HPDE6-E6E7 (cell line): ENCODE measurements around the gene SORL1.
A peak's percentile ranks its signal among the peaks of the same experiment; 100 is the strongest.

ENCODE experiments used
- DNase-seq: peaks from one replicate; pipeline ENCODE4 v3.0.0; 2011; ENCODE audit warnings: missing footprints; ENCODE audit errors: extremely low spot score

The SORL1 gene

GRCh38 chr11:121534131-121535093, 82.3 kb downstream of the SORL1 start:
- DNase-seq, result no peak

- DNase-seq, result no peak
Observed at GRCh38 chr11:121535129-121535796, 83.1 kb downstream of the SORL1 start.

- no peak for DNase-seq
Observed at GRCh38 chr11:121536126-121536525, 84.0 kb downstream of the SORL1 start.

- DNase-seq, result no peak
Observed at GRCh38 chr11:121538054-121538453, 85.9 kb downstream of the SORL1 start.

- no peak for DNase-seq
Observed at GRCh38 chr11:121539000-121539399, 86.9 kb downstream of the SORL1 start.

GRCh38 chr11:121540627-121541026, 88.5 kb downstream of the SORL1 start:
- peak; percentile 54 for DNase-seq

- no peak for DNase-seq
Observed at GRCh38 chr11:121543836-121544380, 91.8 kb downstream of the SORL1 start.

GRCh38 chr11:121544956-121545355, 92.8 kb downstream of the SORL1 start:
- DNase-seq, result no peak

- no peak for DNase-seq
Observed at GRCh38 chr11:121547574-121547973, 95.5 kb downstream of the SORL1 start.

- DNase-seq, result peak; percentile 51
Observed at GRCh38 chr11:121550247-121551030, 98.3 kb downstream of the SORL1 start.

- peak; percentile 22 for DNase-seq
Observed at GRCh38 chr11:121551463-121551862, 99.3 kb downstream of the SORL1 start.

- DNase-seq, result no peak
Observed at GRCh38 chr11:121552154-121552553, 100.0 kb downstream of the SORL1 start.

- DNase-seq, result no peak
Observed at GRCh38 chr11:121552644-121553043, 100.5 kb downstream of the SORL1 start.

- peak; percentile 36 for DNase-seq
Observed at GRCh38 chr11:121553389-121553788, 101.3 kb downstream of the SORL1 start.

GRCh38 chr11:121553806-121554205, 101.7 kb downstream of the SORL1 start:
- peak; percentile 74 for DNase-seq

- no peak for DNase-seq
Observed at GRCh38 chr11:121554552-121554951, 102.4 kb downstream of the SORL1 start.

- DNase-seq, result no peak
Observed at GRCh38 chr11:121555121-121555520, 103.0 kb downstream of the SORL1 start.

GRCh38 chr11:121556937-121557336, 104.8 kb downstream of the SORL1 start:
- no peak for DNase-seq

- DNase-seq, result no peak
Observed at GRCh38 chr11:121557348-121557747, 105.2 kb downstream of the SORL1 start.

- DNase-seq, result no peak
Observed at GRCh38 chr11:121559606-121560200, 107.6 kb downstream of the SORL1 start.

GRCh38 chr11:121560236-121560635, 108.1 kb downstream of the SORL1 start:
- no peak for DNase-seq
